GM12874 (cell line): ENCODE measurements around the gene CFAP70.

ENCODE experiments used
- CTCF ChIP-seq: IDR thresholded peaks from 2 replicates; pipeline ENCODE4 v1.5.1; 2011; ENCODE audit warnings: low read depth, mild to moderate bottlenecking, control low read depth, low read length, moderate library complexity; ENCODE audit not compliant: insufficient read depth

The CFAP70 gene

GRCh38 chr10:73339436-73339835 is 19.2 kb downstream of the CFAP70 start:
- TF ChIP-seq CTCF = no peak

GRCh38 chr10:73338801-73339368 is 19.8 kb downstream of the CFAP70 start:
- TF ChIP-seq CTCF = no peak

GRCh38 chr10:73333202-73333601 is 25.5 kb downstream of the CFAP70 start:
- TF ChIP-seq CTCF = no peak

- no peak for TF ChIP-seq CTCF
These were observed 26.3 kb downstream of the CFAP70 start for GRCh38 chr10:73332379-73332778.

- no peak for TF ChIP-seq CTCF
These were observed 48.2 kb downstream of the CFAP70 start for GRCh38 chr10:73310475-73310874.

GRCh38 chr10:73307203-73307800 is 51.4 kb downstream of the CFAP70 start:
- no peak for TF ChIP-seq CTCF

- TF ChIP-seq CTCF = no peak
These were observed 52.4 kb downstream of the CFAP70 start for GRCh38 chr10:73306171-73306708.
